H9 (cell line): Measurements from ENCODE around the gene FBXO48. TPM values are rescaled to one million over a fixed set of nuclear protein-coding genes. Genes with fewer than 3 reads are reported as not detected.

Experiments used
- DNase-seq: peaks from one replicate; pipeline ENCODE4 v3.0.0-alpha.2; 2017
- H2AFZ ChIP-seq: one replicate; pipeline ENCODE4 v1.6.1; 2013; ENCODE audit warnings: mild to moderate bottlenecking, low read length, control low read depth, moderate library complexity
- H2AK5ac ChIP-seq: 2 replicates; pipeline ENCODE4 v1.6.1; 2013; ENCODE audit warnings: low read length, control low read depth, mixed read lengths; ENCODE audit not compliant: insufficient read length
- H2BK120ac ChIP-seq: one replicate; pipeline ENCODE4 v1.6.1; 2013; ENCODE audit warnings: low read depth, mild to moderate bottlenecking, low read length, control low read depth, inconsistent platforms; ENCODE audit not compliant: poor library complexity, severe bottlenecking
- H2BK12ac ChIP-seq: 2 replicates; pipeline ENCODE4 v1.6.1; 2013; ENCODE audit warnings: low read length, control low read depth, mixed read lengths, low read depth; ENCODE audit not compliant: insufficient read length
- H2BK15ac ChIP-seq: 2 replicates; pipeline ENCODE4 v1.6.1; 2013; ENCODE audit warnings: low read depth, low read length, control low read depth
- H2BK20ac ChIP-seq: one replicate; pipeline ENCODE4 v1.6.1; 2013; ENCODE audit warnings: low read depth, mild to moderate bottlenecking, low read length, control low read depth, inconsistent platforms; ENCODE audit not compliant: poor library complexity, severe bottlenecking
- H2BK5ac ChIP-seq: 2 replicates; pipeline ENCODE4 v1.6.1; 2013; ENCODE audit warnings: low read length, control low read depth, mixed read lengths; ENCODE audit not compliant: insufficient read length
- H3K14ac ChIP-seq: 2 replicates; pipeline ENCODE4 v1.6.1; 2013; ENCODE audit warnings: low read length, control low read depth; ENCODE audit not compliant: insufficient read depth
- H3K18ac ChIP-seq: 2 replicates; pipeline ENCODE4 v1.6.1; 2013; ENCODE audit warnings: low read depth, mild to moderate bottlenecking, mixed read lengths, low read length, control low read depth; ENCODE audit not compliant: insufficient read length
- H3K23ac ChIP-seq: 2 replicates; pipeline ENCODE4 v1.6.1; 2013; ENCODE audit warnings: low read length, control low read depth, mixed read lengths, low read depth; ENCODE audit not compliant: insufficient read length
- H3K23me2 ChIP-seq: 2 replicates; pipeline ENCODE4 v1.6.1; 2013; ENCODE audit warnings: low read depth, mild to moderate bottlenecking, mixed read lengths, low read length, control low read depth; ENCODE audit not compliant: insufficient read length, poor library complexity, severe bottlenecking
- H3K27ac ChIP-seq: 2 replicates; pipeline ENCODE4 v1.5.1; 2013; ENCODE audit warnings: low read length, control low read depth, mixed read lengths, low read depth; ENCODE audit not compliant: insufficient read length
- H3K27me3 ChIP-seq: 2 replicates; pipeline ENCODE4 v1.6.1; 2013; ENCODE audit warnings: low read length, control low read depth, inconsistent platforms; ENCODE audit not compliant: insufficient read depth
- H3K4ac ChIP-seq: 2 replicates; pipeline ENCODE4 v1.6.1; 2013; ENCODE audit warnings: low read depth, mild to moderate bottlenecking, control low read depth, inconsistent platforms, low read length, moderate library complexity
- H3K4me1 ChIP-seq: 2 replicates; pipeline ENCODE4 v1.6.1; 2013; ENCODE audit warnings: low read length, control low read depth, inconsistent platforms; ENCODE audit not compliant: insufficient read depth
- H3K4me2 ChIP-seq: 2 replicates; pipeline ENCODE4 v1.6.1; 2013; ENCODE audit warnings: low read length, control low read depth, mixed read lengths; ENCODE audit not compliant: insufficient read length, insufficient read depth
- H3K56ac ChIP-seq: 2 replicates; pipeline ENCODE4 v1.6.1; 2013; ENCODE audit warnings: low read depth, mild to moderate bottlenecking, mixed read lengths, low read length, control low read depth; ENCODE audit not compliant: insufficient read length
- H3K79me1 ChIP-seq: 2 replicates; pipeline ENCODE4 v1.6.1; 2013; ENCODE audit warnings: low read depth, mild to moderate bottlenecking, moderate library complexity, low read length, control low read depth, inconsistent platforms; ENCODE audit not compliant: insufficient read depth, poor library complexity, severe bottlenecking
- H3K79me2 ChIP-seq: 2 replicates; pipeline ENCODE4 v1.6.1; 2013; ENCODE audit warnings: low read length, control low read depth, inconsistent platforms; ENCODE audit not compliant: insufficient read depth
- H3K9ac ChIP-seq: 2 replicates; pipeline ENCODE4 v1.6.1; 2013; ENCODE audit warnings: low read length, control low read depth, mixed read lengths; ENCODE audit not compliant: insufficient read length; ENCODE audit errors: extremely low read depth
- H3K9me3 ChIP-seq: one replicate; pipeline ENCODE4 v1.6.1; 2013; ENCODE audit warnings: low read depth, low read length, inconsistent platforms; ENCODE audit not compliant: control insufficient read depth
- H3T11ph ChIP-seq: one replicate; pipeline ENCODE4 v1.6.1; 2013; ENCODE audit warnings: mild to moderate bottlenecking, low read length, control low read depth, inconsistent platforms
- H4K20me1 ChIP-seq: one replicate; pipeline ENCODE4 v1.6.1; 2013; ENCODE audit not compliant: control insufficient read depth, insufficient read length, insufficient read depth
- H4K5ac ChIP-seq: 2 replicates; pipeline ENCODE4 v1.6.1; 2013; ENCODE audit warnings: low read depth, mild to moderate bottlenecking, mixed read lengths, low read length, control low read depth; ENCODE audit not compliant: insufficient read length
- H4K8ac ChIP-seq: replicated peaks from 2 replicates; pipeline ENCODE4 v1.6.1; 2013; ENCODE audit warnings: low read length, control low read depth, mixed read lengths, low read depth; ENCODE audit not compliant: insufficient read length
- H4K91ac ChIP-seq: 2 replicates; pipeline ENCODE4 v1.6.1; 2013; ENCODE audit warnings: low read depth, mild to moderate bottlenecking, moderate library complexity, mixed read lengths, low read length, control low read depth; ENCODE audit not compliant: insufficient read length
- H3K27ac Mint-ChIP-seq, 3 experiments: 2 replicates in 2 of 3; 3 replicates in 1 of 3; pipeline ENCODE4 v1.8.0; 2020 to 2021; ENCODE audit warnings: mixed read lengths in 3 of 3, mild to moderate bottlenecking in 1 of 3, moderate library complexity in 1 of 3
- H3K27me3 Mint-ChIP-seq: 2 replicates; pipeline ENCODE4 v1.8.0; 2021; ENCODE audit warnings: low read depth, mild to moderate bottlenecking, moderate library complexity, mixed read lengths
- H3K36me3 Mint-ChIP-seq, 3 experiments: 2 replicates in 2 of 3; 3 replicates in 1 of 3; pipeline ENCODE4 v1.8.0; 2020 to 2021; ENCODE audit warnings: low read depth in 3 of 3, mixed read lengths in 3 of 3; ENCODE audit not compliant: insufficient read depth in 1 of 3
- H3K4me1 Mint-ChIP-seq, 2 experiments: 2 replicates each; pipeline ENCODE4 v1.8.0; 2020; ENCODE audit warnings: mixed read lengths in 2 of 2
- H3K4me3 Mint-ChIP-seq, 2 experiments: 2 replicates in 1 of 2; 3 replicates in 1 of 2; pipeline ENCODE4 v1.8.0; 2020 to 2021; ENCODE audit warnings: mild to moderate bottlenecking in 2 of 2, mixed read lengths in 2 of 2, moderate library complexity in 1 of 2
- H3K9me3 Mint-ChIP-seq, 2 experiments: 2 replicates in 1 of 2; 3 replicates in 1 of 2; pipeline ENCODE4 v1.8.0; 2020; ENCODE audit warnings: mild to moderate bottlenecking in 2 of 2, mixed read lengths in 2 of 2, moderate library complexity in 1 of 2
- CTCF ChIP-seq: fragments of 200-600 bp; sonication (generic); conservative IDR thresholded peaks from 3 replicates; pipeline ENCODE4 v1.8.0; 2021; ENCODE audit warnings: antibody characterized with exemption, mild to moderate bottlenecking
- WGBS: extraction: QIAGEN DNeasy Blood & Tissue Kit; methylation state at CpG from one replicate; pipeline ENCODE4 v1.1.7; 2013; ENCODE audit warnings: missing lambda C conversion rate, low lambda C conversion rate, mixed read lengths; ENCODE audit not compliant: insufficient read length; ENCODE audit errors: extremely low coverage; 5-methylcytosine and 5-hydroxymethylcytosine counted together
- total RNA-seq: library from RNA; stranded (reverse); gene quantifications from 2 replicates; pipeline ENCODE4 v1.2.1, GENCODE V29; 2021

Gene FBXO48
- total RNA-seq, 1 experiment from 2014 or later: 1.4 TPM

GRCh38 chr2:68436270-68436669 is 30.8 kb downstream of the FBXO48 start:
- H3K23me2 ChIP-seq: no peaks in the 10 kb centered on the region
- no peak overlapping the region for H3K23ac ChIP-seq
- H3K27ac ChIP-seq: no peak overlapping the region
- H2BK5ac ChIP-seq: no peak overlapping the region
- no CpG with 5 or more reads among the region's 4 CpGs for WGBS
- no peak for DNase-seq
- no peak overlapping the region for H3K56ac ChIP-seq
- H2BK20ac ChIP-seq: no peak overlapping the region
- no peaks in the 10 kb centered on the region; the same call in 1 of the 2 replicates for H3K4me1 ChIP-seq
- H2BK15ac ChIP-seq: no peak overlapping the region
- no peaks in the 10 kb centered on the region for H4K20me1 ChIP-seq
- Mint-ChIP-seq H3K27ac (no peak overlapping the region), H3K36me3 (no peaks in the 10 kb centered on the region), H3K27me3 (no peaks in the 10 kb centered on the region), H3K9me3 (no peaks in the 10 kb centered on the region; a peak in 2 of 5 replicates), H3K4me1 (peaks cover under 1 to 7% of the 10 kb centered on the region in 2 experiments; a peak in 3 of 4 replicates), H3K4me3 (no peak overlapping the region; a peak in 1 of 5 replicates)
- no peak overlapping the region for H3K4ac ChIP-seq
- H3K9me3 ChIP-seq: no peaks in the 10 kb centered on the region
- H2AK5ac ChIP-seq: no peak overlapping the region
- no peaks in the 10 kb centered on the region for H3K79me2 ChIP-seq
- no peak overlapping the region for H3K14ac ChIP-seq
- no peak overlapping the region for H4K8ac ChIP-seq
- no peaks in the 10 kb centered on the region for H3K27me3 ChIP-seq
- no peaks in the 10 kb centered on the region for H3K79me1 ChIP-seq
- no peak overlapping the region for H2BK120ac ChIP-seq
- H3K18ac ChIP-seq: no peak overlapping the region
- no peak overlapping the region for H4K91ac ChIP-seq
- H3K9ac ChIP-seq: no peak overlapping the region
- TF ChIP-seq CTCF: no peak
- H3T11ph ChIP-seq: no peak overlapping the region
- H3K4me2 ChIP-seq: no peak overlapping the region
- H4K5ac ChIP-seq: no peak overlapping the region
- H2AFZ ChIP-seq: no peak overlapping the region
- no peak overlapping the region for H2BK12ac ChIP-seq
